Left ventricle myocardium superior (tissue), 1 donor: ENCODE measurements around the gene ZNF281. TPM values are rescaled to one million over a fixed set of nuclear protein-coding genes. Genes with fewer than 3 reads are reported as not detected.
"Not testable (repeated sequence)": the region's sequence is repeated elsewhere in the genome, so short reads cannot be mapped to it uniquely, and the experiment has no call there.

Source experiments
- ATAC-seq: fragments of 200-7000 bp; cut with Tn5 transposase; one replicate; pipeline ENCODE4 v1.9.1; 2020; ENCODE audit warnings: mild to moderate bottlenecking, moderate library complexity
- DNase-seq: peaks from one replicate; pipeline ENCODE4 v3.0.0-alpha.2; 2020
- intact Hi-C: fragments of 100-400 bp; cut with micrococcal nuclease; formaldehyde crosslinking; loops from one replicate; pipeline ENCODE4 v1.11.0; 2022
- total RNA-seq: library from RNA; stranded (reverse); fragmentation: NEBNext Ultra II Directional; extraction: Animal tissue kit (Norgen Biotek cat#: 25700); gene quantifications from one replicate; pipeline ENCODE4 v1.2.1, GENCODE V29; 2021
- donor health status: DM: no; HTN: yes; CAD: no; lungs with severe emphysema.

ZNF281 gene
- total RNA-seq, 1 donor from 2014 or later: 8.8 TPM

GRCh38 chr1:200435200-200435780, 25.5 kb upstream of the ZNF281 start:
- ATAC-seq (no peak), DNase-seq (no peak)
- intact Hi-C loops: no loop called here

- ATAC-seq (no peak), DNase-seq (no peak)
- intact Hi-C loops: no loop called here
Measured at GRCh38 chr1:200433586-200433985, 23.8 kb upstream of the ZNF281 start.

- intact Hi-C loops: no loop called here
- ATAC-seq (no peak), DNase-seq (no peak)
Measured at GRCh38 chr1:200432586-200432985, 22.8 kb upstream of the ZNF281 start.

GRCh38 chr1:200429221-200429751, 19.4 kb upstream of the ZNF281 start:
- ATAC-seq: no peak
- intact Hi-C loops: no loop called here

GRCh38 chr1:200428482-200429205, 18.8 kb upstream of the ZNF281 start:
- ATAC-seq: no peak
- intact Hi-C loops: no loop called here
- DNase-seq: no peak

More at GRCh38 chr1:200429221-200429751, 19.4 kb upstream of the ZNF281 start:
- no peak for DNase-seq

GRCh38 chr1:200427744-200428143, 17.9 kb upstream of the ZNF281 start:
- intact Hi-C loops: no loop called here
- ATAC-seq: no peak

GRCh38 chr1:200426196-200426595, 16.4 kb upstream of the ZNF281 start:
- intact Hi-C loops: no loop called here
- ATAC-seq: no peak

More at GRCh38 chr1:200427744-200428143, 17.9 kb upstream of the ZNF281 start:
- DNase-seq: no peak

GRCh38 chr1:200423235-200423634, 13.4 kb upstream of the ZNF281 start:
- intact Hi-C loops: no loop called here
- no peak for ATAC-seq

More at GRCh38 chr1:200426196-200426595, 16.4 kb upstream of the ZNF281 start:
- DNase-seq: no peak

GRCh38 chr1:200422211-200422610, 12.4 kb upstream of the ZNF281 start:
- intact Hi-C loops: no loop called here
- ATAC-seq (no peak), DNase-seq (no peak)

More at GRCh38 chr1:200423235-200423634, 13.4 kb upstream of the ZNF281 start:
- DNase-seq: no peak

- intact Hi-C loops: no loop called here
- ATAC-seq (peak; percentile 65), DNase-seq (no peak)
Measured at GRCh38 chr1:200415789-200416593, 6.2 kb upstream of the ZNF281 start.

- DNase-seq: no peak
- no peak for ATAC-seq
- intact Hi-C loops: no loop called here
Measured at GRCh38 chr1:200415227-200415626, 5.4 kb upstream of the ZNF281 start.

GRCh38 chr1:200414657-200415056, 4.8 kb upstream of the ZNF281 start:
- intact Hi-C loops: no loop called here
- ATAC-seq (no peak), DNase-seq (no peak)

- intact Hi-C loops, ATAC-seq, DNase-seq: not testable (repeated sequence)
Measured at GRCh38 chr1:200413766-200414165, 3.9 kb upstream of the ZNF281 start.

- DNase-seq (no peak), ATAC-seq (no peak)
- intact Hi-C loops: no loop called here
Measured at GRCh38 chr1:200411406-200412257, 1.8 kb upstream of the ZNF281 start.

GRCh38 chr1:200410566-200410878, 686 bp upstream of the ZNF281 start:
- intact Hi-C loops: no loop called here
- ATAC-seq: no peak
- DNase-seq: no peak

GRCh38 chr1:200409203-200409760, 554 bp downstream of the ZNF281 start:
- ATAC-seq (peak; percentile 52), DNase-seq (peak; percentile 56)
- intact Hi-C loops: no loop called here

- ATAC-seq: no peak
- intact Hi-C loops: no loop called here
Measured at GRCh38 chr1:200406161-200406797, 3.6 kb downstream of the ZNF281 start.

GRCh38 chr1:200405264-200405663, 4.6 kb downstream of the ZNF281 start:
- ATAC-seq: no peak
- no peak for DNase-seq
- intact Hi-C loops: no loop called here

More at GRCh38 chr1:200406161-200406797, 3.6 kb downstream of the ZNF281 start:
- no peak for DNase-seq
